SK-N-SH treated with all-trans-retinoic acid at 6 μM for 48 hours (cell line): ENCODE results near the gene ECHS1.
"Not testable (repeated sequence)": the region's sequence is repeated elsewhere in the genome, so short reads cannot be mapped to it uniquely, and the experiment has no call there.

ENCODE experiments used
- ATAC-seq: fragments of 200-7000 bp; cut with Tn5 transposase; 3 replicates; pipeline ENCODE4 v1.9.1; 2020; ENCODE audit warnings: mild to moderate bottlenecking, moderate library complexity
- BACH2 ChIP-seq: fragments of 250-450 bp; sonication (Bioruptor Pico); IDR thresholded peaks from 2 replicates; pipeline ENCODE4 v1.9.0; 2021; ENCODE audit warnings: mild to moderate bottlenecking, borderline replicate concordance
- CREB5 ChIP-seq: fragments of 250-450 bp; sonication (Bioruptor Pico); IDR thresholded peaks from 2 replicates; pipeline ENCODE4 v1.5.1; 2020; ENCODE audit warnings: low read depth, mild to moderate bottlenecking, moderate library complexity
- CSDC2 ChIP-seq: fragments of 250-450 bp; sonication (Bioruptor Pico); IDR thresholded peaks from 2 replicates; pipeline ENCODE4 v1.5.0; 2020; ENCODE audit warnings: mild to moderate bottlenecking, moderate library complexity
- ESRRG ChIP-seq: fragments of 250-450 bp; sonication (Bioruptor Pico); IDR thresholded peaks from 2 replicates; pipeline ENCODE4 v1.6.1; 2021; ENCODE audit warnings: mild to moderate bottlenecking
- GLIS3 ChIP-seq: fragments of 250-450 bp; sonication (Bioruptor Pico); IDR thresholded peaks from 2 replicates; pipeline ENCODE4 v1.5.0; 2020; ENCODE audit warnings: mild to moderate bottlenecking, moderate library complexity
- ISL1 ChIP-seq: fragments of 250-450 bp; sonication (Bioruptor Pico); IDR thresholded peaks from 2 replicates; pipeline ENCODE4 v2.1.2; 2022; ENCODE audit warnings: mild to moderate bottlenecking, moderate library complexity
- OSR1 ChIP-seq: fragments of 250-450 bp; sonication (Bioruptor Pico); IDR thresholded peaks from 2 replicates; pipeline ENCODE4 v1.8.0; 2022; ENCODE audit warnings: moderate library complexity, mild to moderate bottlenecking, inconsistent platforms
- PATZ1 ChIP-seq: fragments of 250-450 bp; sonication (Bioruptor Pico); IDR thresholded peaks from 2 replicates; pipeline ENCODE4 v1.8.0; 2020; ENCODE audit warnings: mild to moderate bottlenecking, moderate library complexity, borderline replicate concordance
- PPARA ChIP-seq: fragments of 250-450 bp; sonication (Bioruptor Pico); IDR thresholded peaks from 2 replicates; pipeline ENCODE4 v1.5.0; 2020; ENCODE audit warnings: mild to moderate bottlenecking, borderline replicate concordance
- RARB ChIP-seq: fragments of 250-450 bp; sonication (Bioruptor Pico); IDR thresholded peaks from 2 replicates; pipeline ENCODE4 v1.8.0; 2021; ENCODE audit warnings: mild to moderate bottlenecking, moderate library complexity
- SNAI2 ChIP-seq: fragments of 250-450 bp; sonication (Bioruptor Pico); IDR thresholded peaks from 2 replicates; pipeline ENCODE4 v1.5.0; 2020; ENCODE audit warnings: mild to moderate bottlenecking, moderate library complexity
- TCF4 ChIP-seq: fragments of 250-450 bp; sonication (Bioruptor Pico); IDR thresholded peaks from 2 replicates; pipeline ENCODE4 v1.8.0; 2021; ENCODE audit warnings: mild to moderate bottlenecking, moderate library complexity, borderline replicate concordance
- TOX ChIP-seq: fragments of 250-450 bp; sonication (Bioruptor Pico); IDR thresholded peaks from 2 replicates; pipeline ENCODE4 v1.8.0; 2021; ENCODE audit warnings: mild to moderate bottlenecking, moderate library complexity, borderline replicate concordance
- TSHZ2 ChIP-seq: fragments of 250-450 bp; sonication (Bioruptor Pico); IDR thresholded peaks from 2 replicates; pipeline ENCODE4 v1.5.0; 2020; ENCODE audit warnings: mild to moderate bottlenecking, moderate library complexity
- ZC3H10 ChIP-seq: fragments of 250-450 bp; sonication (Bioruptor Pico); IDR thresholded peaks from 2 replicates; pipeline ENCODE4 v1.5.1; 2021; ENCODE audit warnings: mild to moderate bottlenecking, moderate library complexity
- ZFP3 ChIP-seq: fragments of 250-450 bp; sonication (Bioruptor Pico); IDR thresholded peaks from 2 replicates; pipeline ENCODE4 v1.5.0; 2020; ENCODE audit warnings: mild to moderate bottlenecking, moderate library complexity
- ZFP30 ChIP-seq: fragments of 450-650 bp; formaldehyde crosslinking; IDR thresholded peaks from 2 replicates; pipeline ENCODE4 v1.5.0; 2022; ENCODE audit warnings: mild to moderate bottlenecking, moderate library complexity
- ZNF565 ChIP-seq: fragments of 450-650 bp; formaldehyde crosslinking; conservative IDR thresholded peaks from 2 replicates; pipeline ENCODE4 v1.5.0; 2020; ENCODE audit warnings: low read depth, mild to moderate bottlenecking, moderate library complexity
- ZNF70 ChIP-seq: fragments of 450-650 bp; formaldehyde crosslinking; IDR thresholded peaks from 2 replicates; pipeline ENCODE4 v1.5.0; 2020; ENCODE audit warnings: mild to moderate bottlenecking, moderate library complexity
- ZNF8 ChIP-seq: fragments of 450-650 bp; formaldehyde crosslinking; IDR thresholded peaks from 2 replicates; pipeline ENCODE4 v1.5.0; 2020; ENCODE audit warnings: mild to moderate bottlenecking, moderate library complexity
- TF ChIP-seq, protein P1 (sequence below): fragments of 250-450 bp; sonication (Bioruptor Pico); IDR thresholded peaks from 2 replicates; pipeline ENCODE4 v1.5.1; 2021; ENCODE audit warnings: mild to moderate bottlenecking, moderate library complexity
- TF ChIP-seq, protein P2 (sequence below): fragments of 250-450 bp; sonication (Bioruptor Pico); IDR thresholded peaks from 2 replicates; pipeline ENCODE4 v1.8.0; 2021; ENCODE audit warnings: low read depth, mild to moderate bottlenecking, moderate library complexity, borderline replicate concordance

Gene ECHS1

GRCh38 chr10:133368153-133368552, 5.0 kb downstream of the ECHS1 start:
- TF ChIP-seq ZNF70 = no peak
- no peak for TF ChIP-seq SNAI2
- no peak for TF ChIP-seq PATZ1 (CRISPR knock-in tag)
- no peak for TF ChIP-seq ZNF8
- no peak for TF ChIP-seq ISL1
- TF ChIP-seq BACH2 (CRISPR knock-in tag) = no peak
- TF ChIP-seq, protein P1, sequence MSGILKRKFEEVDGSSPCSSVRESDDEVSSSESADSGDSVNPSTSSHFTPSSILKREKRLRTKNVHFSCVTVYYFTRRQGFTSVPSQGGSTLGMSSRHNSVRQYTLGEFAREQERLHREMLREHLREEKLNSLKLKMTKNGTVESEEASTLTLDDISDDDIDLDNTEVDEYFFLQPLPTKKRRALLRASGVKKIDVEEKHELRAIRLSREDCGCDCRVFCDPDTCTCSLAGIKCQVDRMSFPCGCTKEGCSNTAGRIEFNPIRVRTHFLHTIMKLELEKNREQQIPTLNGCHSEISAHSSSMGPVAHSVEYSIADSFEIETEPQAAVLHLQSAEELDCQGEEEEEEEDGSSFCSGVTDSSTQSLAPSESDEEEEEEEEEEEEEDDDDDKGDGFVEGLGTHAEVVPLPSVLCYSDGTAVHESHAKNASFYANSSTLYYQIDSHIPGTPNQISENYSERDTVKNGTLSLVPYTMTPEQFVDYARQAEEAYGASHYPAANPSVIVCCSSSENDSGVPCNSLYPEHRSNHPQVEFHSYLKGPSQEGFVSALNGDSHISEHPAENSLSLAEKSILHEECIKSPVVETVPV (CRISPR knock-in tag) = no peak
- TF ChIP-seq ZNF565 (CRISPR knock-in tag) = no peak
- no peak for TF ChIP-seq ESRRG (CRISPR knock-in tag)
- no peak for TF ChIP-seq CSDC2 (CRISPR knock-in tag)
- no peak for TF ChIP-seq TSHZ2 (CRISPR knock-in tag)
- TF ChIP-seq PPARA = no peak
- TF ChIP-seq ZC3H10 (CRISPR knock-in tag) = no peak
- TF ChIP-seq CREB5 (CRISPR knock-in tag) = no peak
- no peak for TF ChIP-seq TCF4 (CRISPR knock-in tag)
- TF ChIP-seq GLIS3 (CRISPR knock-in tag) = no peak
- no peak for TF ChIP-seq ZFP30
- TF ChIP-seq, protein P2, sequence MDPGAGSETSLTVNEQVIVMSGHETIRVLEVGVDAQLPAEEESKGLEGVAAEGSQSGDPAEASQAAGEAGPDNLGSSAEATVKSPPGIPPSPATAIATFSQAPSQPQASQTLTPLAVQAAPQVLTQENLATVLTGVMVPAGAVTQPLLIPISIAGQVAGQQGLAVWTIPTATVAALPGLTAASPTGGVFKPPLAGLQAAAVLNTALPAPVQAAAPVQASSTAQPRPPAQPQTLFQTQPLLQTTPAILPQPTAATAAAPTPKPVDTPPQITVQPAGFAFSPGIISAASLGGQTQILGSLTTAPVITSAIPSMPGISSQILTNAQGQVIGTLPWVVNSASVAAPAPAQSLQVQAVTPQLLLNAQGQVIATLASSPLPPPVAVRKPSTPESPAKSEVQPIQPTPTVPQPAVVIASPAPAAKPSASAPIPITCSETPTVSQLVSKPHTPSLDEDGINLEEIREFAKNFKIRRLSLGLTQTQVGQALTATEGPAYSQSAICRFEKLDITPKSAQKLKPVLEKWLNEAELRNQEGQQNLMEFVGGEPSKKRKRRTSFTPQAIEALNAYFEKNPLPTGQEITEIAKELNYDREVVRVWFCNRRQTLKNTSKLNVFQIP (CRISPR knock-in tag) = no peak
- TF ChIP-seq ZFP3 (CRISPR knock-in tag) = no peak
- TF ChIP-seq RARB (CRISPR knock-in tag) = no peak
- ATAC-seq = no peak

- ATAC-seq = not testable (repeated sequence)
Observed at GRCh38 chr10:133367461-133367860, 5.7 kb downstream of the ECHS1 start.

GRCh38 chr10:133366751-133367150, 6.4 kb downstream of the ECHS1 start:
- ATAC-seq = no peak
- TF ChIP-seq ISL1 (no peak), ZNF70 (no peak), ZC3H10 (CRISPR knock-in tag) (no peak), ZNF565 (CRISPR knock-in tag) (no peak)

DNA sequence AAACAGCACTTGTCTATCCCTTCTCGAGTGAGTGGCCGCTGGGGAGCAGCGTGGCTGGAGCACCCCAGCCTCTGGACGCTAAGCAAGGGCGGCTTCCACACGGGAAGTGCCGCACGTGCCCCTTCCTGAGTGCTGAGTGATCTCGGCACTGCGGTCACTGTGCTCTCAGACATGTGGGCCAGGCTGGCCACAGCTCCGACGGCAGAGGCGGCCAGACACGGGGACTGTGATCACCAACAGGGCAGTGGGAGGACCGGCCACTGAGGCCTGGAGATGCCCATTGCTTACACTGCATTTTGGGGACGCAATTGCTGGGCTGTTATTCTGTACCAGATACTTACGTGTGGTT, 7.0 kb downstream of the ECHS1 start:
- TF ChIP-seq TOX (CRISPR knock-in tag) (no peak), ZNF8 (no peak), GLIS3 (CRISPR knock-in tag) (no peak), ZFP30 (no peak), RARB (CRISPR knock-in tag) (no peak), PATZ1 (CRISPR knock-in tag) (no peak), BACH2 (CRISPR knock-in tag) (no peak), OSR1 (no peak), CREB5 (CRISPR knock-in tag) (no peak), TCF4 (CRISPR knock-in tag) (no peak), SNAI2 (no peak)
- ATAC-seq = no peak
